GM12872 (cell line): ENCODE data around the gene OR6S1.
A peak's percentile ranks its signal among the peaks of the same experiment; 100 is the strongest.

Source experiments
- CTCF ChIP-seq: IDR thresholded peaks from 3 replicates; pipeline ENCODE4 v1.5.1; 2011; ENCODE audit warnings: low read depth, mild to moderate bottlenecking, low read length, moderate library complexity; ENCODE audit not compliant: insufficient read depth

OR6S1 gene

GRCh38 chr14:20607617-20608016 lies 33.9 kb downstream of the OR6S1 start:
- TF ChIP-seq CTCF: no peak

- TF ChIP-seq CTCF: no peak
These were observed 34.6 kb downstream of the OR6S1 start for GRCh38 chr14:20606902-20607242.

- TF ChIP-seq CTCF: peak; percentile 63
These were observed 35.1 kb downstream of the OR6S1 start for GRCh38 chr14:20606190-20606901.

- no peak for TF ChIP-seq CTCF
These were observed 37.4 kb downstream of the OR6S1 start for GRCh38 chr14:20603813-20604690.

- TF ChIP-seq CTCF: no peak
These were observed 38.9 kb downstream of the OR6S1 start for GRCh38 chr14:20602583-20602982.

- TF ChIP-seq CTCF: no peak
These were observed 40.0 kb downstream of the OR6S1 start for GRCh38 chr14:20601522-20601921.

- no peak for TF ChIP-seq CTCF
These were observed 44.4 kb downstream of the OR6S1 start for GRCh38 chr14:20597108-20597507.
